ENCODE measurements around the gene CDH4.
A peak's percentile ranks its signal among the peaks of the same experiment; 100 is the strongest.

CDH4 gene

DNA sequence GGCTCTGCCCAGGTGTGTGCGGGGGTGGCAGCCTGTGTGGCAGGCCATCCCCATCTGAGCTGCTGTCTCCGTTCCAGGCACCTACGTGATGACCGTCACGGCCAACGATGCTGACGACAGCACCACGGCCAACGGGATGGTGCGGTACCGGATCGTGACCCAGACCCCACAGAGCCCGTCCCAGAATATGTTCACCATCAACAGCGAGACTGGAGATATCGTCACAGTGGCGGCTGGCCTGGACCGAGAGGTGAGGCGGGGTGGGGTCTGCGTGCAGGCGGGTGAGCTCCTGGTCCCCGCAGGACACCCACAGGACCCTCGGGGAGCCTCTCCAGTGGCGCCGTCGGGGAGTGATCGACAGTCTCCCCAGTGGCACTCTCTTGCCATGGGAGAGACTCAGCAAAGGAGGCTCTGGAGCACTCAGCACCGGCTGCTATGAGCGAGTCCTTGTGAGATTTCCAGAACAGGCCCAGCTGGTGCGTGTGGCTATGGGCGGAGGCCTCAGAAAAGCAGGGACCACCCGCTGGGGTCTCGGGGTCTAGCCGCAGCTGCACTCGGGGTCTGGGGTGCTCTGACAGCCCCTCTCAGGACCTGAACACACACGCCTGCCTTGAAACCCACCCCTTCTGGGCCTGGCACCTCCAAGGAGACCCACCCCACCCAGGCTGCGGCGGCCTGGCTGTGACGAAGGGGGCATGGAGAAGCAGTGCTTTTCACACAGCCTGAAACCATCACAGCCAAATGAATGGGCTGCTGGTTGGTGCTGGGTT is 621.8 kb downstream of the CDH4 start:
- Histone ChIP-seq H3K36me3 (ENCODE audit: control insufficient read depth in 2 of 2, insufficient read depth in 1 of 2, low read length in 2 of 2) (no peaks in the 10 kb centered on the region), H3K4me3 (ENCODE audit: low read depth, low read length) (no peak overlapping the region), H3K4me1 (ENCODE audit: control insufficient read depth, insufficient read depth, low read length) (no peaks in the 10 kb centered on the region), H3K9me3 (ENCODE audit: control insufficient read depth, insufficient read depth, low read depth, low read length) (no peaks in the 10 kb centered on the region), H3K27ac (ENCODE audit: extremely low read depth, low read depth, low read length) (no peak overlapping the region)
- CTCF ChIA-PET, result interaction anchor here (0.7 kb wide), 2 partner anchors 12 to 22 kb away, joined by 3 read pairs; no protein-coding TSS in a partner anchor
- TF ChIP-seq, protein P1, sequence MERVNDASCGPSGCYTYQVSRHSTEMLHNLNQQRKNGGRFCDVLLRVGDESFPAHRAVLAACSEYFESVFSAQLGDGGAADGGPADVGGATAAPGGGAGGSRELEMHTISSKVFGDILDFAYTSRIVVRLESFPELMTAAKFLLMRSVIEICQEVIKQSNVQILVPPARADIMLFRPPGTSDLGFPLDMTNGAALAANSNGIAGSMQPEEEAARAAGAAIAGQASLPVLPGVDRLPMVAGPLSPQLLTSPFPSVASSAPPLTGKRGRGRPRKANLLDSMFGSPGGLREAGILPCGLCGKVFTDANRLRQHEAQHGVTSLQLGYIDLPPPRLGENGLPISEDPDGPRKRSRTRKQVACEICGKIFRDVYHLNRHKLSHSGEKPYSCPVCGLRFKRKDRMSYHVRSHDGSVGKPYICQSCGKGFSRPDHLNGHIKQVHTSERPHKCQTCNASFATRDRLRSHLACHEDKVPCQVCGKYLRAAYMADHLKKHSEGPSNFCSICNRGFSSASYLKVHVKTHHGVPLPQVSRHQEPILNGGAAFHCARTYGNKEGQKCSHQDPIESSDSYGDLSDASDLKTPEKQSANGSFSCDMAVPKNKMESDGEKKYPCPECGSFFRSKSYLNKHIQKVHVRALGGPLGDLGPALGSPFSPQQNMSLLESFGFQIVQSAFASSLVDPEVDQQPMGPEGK (tag by site-specific recombination; IDR thresholded peaks at IDR 0.05), result no peak
- TF ChIP-seq ZNF23 (tag by site-specific recombination; IDR thresholded peaks at IDR 0.05; ENCODE audit: borderline replicate concordance) (no peak), ZNF311 (tag by site-specific recombination; IDR thresholded peaks at IDR 0.05; ENCODE audit: borderline replicate concordance) (no peak), ZBTB20 (tag by site-specific recombination; IDR thresholded peaks at IDR 0.05) (no peak), ZNF510 (tag by site-specific recombination; IDR thresholded peaks at IDR 0.05; ENCODE audit: insufficient replicate concordance) (no peak), YY1 (tag by site-specific recombination; IDR thresholded peaks at IDR 0.05) (no peak), ZNF555 (tag by site-specific recombination; conservative IDR thresholded peaks at IDR 0.05) (no peak), SP7 (tag by site-specific recombination; IDR thresholded peaks at IDR 0.05) (no peak)
- TF ChIP-seq, protein P2, sequence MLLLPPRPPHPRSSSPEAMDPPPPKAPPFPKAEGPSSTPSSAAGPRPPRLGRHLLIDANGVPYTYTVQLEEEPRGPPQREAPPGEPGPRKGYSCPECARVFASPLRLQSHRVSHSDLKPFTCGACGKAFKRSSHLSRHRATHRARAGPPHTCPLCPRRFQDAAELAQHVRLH (tag by site-specific recombination; IDR thresholded peaks at IDR 0.05), result no peak
- TF ChIP-seq, protein P3, sequence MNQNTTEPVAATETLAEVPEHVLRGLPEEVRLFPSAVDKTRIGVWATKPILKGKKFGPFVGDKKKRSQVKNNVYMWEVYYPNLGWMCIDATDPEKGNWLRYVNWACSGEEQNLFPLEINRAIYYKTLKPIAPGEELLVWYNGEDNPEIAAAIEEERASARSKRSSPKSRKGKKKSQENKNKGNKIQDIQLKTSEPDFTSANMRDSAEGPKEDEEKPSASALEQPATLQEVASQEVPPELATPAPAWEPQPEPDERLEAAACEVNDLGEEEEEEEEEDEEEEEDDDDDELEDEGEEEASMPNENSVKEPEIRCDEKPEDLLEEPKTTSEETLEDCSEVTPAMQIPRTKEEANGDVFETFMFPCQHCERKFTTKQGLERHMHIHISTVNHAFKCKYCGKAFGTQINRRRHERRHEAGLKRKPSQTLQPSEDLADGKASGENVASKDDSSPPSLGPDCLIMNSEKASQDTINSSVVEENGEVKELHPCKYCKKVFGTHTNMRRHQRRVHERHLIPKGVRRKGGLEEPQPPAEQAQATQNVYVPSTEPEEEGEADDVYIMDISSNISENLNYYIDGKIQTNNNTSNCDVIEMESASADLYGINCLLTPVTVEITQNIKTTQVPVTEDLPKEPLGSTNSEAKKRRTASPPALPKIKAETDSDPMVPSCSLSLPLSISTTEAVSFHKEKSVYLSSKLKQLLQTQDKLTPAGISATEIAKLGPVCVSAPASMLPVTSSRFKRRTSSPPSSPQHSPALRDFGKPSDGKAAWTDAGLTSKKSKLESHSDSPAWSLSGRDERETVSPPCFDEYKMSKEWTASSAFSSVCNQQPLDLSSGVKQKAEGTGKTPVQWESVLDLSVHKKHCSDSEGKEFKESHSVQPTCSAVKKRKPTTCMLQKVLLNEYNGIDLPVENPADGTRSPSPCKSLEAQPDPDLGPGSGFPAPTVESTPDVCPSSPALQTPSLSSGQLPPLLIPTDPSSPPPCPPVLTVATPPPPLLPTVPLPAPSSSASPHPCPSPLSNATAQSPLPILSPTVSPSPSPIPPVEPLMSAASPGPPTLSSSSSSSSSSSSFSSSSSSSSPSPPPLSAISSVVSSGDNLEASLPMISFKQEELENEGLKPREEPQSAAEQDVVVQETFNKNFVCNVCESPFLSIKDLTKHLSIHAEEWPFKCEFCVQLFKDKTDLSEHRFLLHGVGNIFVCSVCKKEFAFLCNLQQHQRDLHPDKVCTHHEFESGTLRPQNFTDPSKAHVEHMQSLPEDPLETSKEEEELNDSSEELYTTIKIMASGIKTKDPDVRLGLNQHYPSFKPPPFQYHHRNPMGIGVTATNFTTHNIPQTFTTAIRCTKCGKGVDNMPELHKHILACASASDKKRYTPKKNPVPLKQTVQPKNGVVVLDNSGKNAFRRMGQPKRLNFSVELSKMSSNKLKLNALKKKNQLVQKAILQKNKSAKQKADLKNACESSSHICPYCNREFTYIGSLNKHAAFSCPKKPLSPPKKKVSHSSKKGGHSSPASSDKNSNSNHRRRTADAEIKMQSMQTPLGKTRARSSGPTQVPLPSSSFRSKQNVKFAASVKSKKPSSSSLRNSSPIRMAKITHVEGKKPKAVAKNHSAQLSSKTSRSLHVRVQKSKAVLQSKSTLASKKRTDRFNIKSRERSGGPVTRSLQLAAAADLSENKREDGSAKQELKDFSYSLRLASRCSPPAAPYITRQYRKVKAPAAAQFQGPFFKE (tag by site-specific recombination; IDR thresholded peaks at IDR 0.05; ENCODE audit: borderline replicate concordance), result no peak
- TF ChIP-seq, protein P4, sequence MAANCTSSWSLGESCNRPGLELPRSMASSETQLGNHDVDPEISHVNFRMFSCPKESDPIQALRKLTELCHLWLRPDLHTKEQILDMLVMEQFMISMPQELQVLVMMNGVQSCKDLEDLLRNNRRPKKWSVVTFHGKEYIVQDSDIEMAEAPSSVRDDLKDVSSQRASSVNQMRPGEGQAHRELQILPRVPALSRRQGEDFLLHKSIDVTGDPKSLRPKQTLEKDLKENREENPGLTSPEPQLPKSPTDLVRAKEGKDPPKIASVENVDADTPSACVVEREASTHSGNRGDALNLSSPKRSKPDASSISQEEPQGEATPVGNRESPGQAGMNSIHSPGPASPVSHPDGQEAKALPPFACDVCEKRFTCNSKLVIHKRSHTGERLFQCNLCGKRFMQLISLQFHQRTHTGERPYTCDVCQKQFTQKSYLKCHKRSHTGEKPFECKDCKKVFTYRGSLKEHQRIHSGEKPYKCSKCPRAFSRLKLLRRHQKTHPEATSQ (tag by site-specific recombination; IDR thresholded peaks at IDR 0.05), result no peak
- POLR2A ChIA-PET, result no interaction called here

DNA sequence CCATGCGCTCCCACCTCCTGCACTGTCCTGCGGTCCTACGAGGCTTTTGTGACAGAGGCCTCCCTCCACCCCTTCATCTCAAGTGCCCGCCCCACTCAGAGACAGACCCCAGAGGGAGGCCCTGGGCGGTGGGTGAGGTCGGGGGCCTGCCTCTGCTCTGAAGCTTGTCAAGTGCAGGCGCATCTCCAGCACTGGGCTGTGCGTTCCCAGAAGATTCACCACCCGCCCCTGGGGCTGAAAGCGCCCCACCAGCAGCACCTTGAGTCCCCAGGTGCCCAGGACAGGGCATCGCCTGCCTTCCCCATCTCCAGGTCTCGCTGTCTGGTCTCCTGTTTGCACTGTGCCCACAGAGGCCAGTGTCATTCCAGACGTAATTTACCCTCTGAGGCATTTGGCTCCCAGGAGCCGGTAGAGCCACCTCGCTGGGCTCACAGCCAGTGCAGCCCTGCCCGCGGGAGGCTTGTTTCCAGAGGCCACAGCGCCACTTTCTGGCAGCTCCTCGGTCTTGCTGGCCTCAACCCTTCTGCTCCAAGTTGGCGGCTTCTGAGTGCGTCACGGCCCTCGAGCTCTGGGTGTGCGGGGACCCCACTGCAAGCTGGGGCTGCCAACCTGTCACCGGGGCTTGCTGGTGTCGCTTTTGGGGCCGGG is 622.5 kb downstream of the CDH4 start:
- ChIA-PET POLR2A (no interaction called here), CTCF (interaction anchor here (0.6 to 1.5 kb wide), 7 partner anchors 9 to 743 kb away, joined by 3 to 6 read pairs (median 3); no protein-coding TSS in a partner anchor)
- no peaks in the 10 kb centered on the region for H3K4me1 ChIP-seq (ENCODE audit: control insufficient read depth, insufficient read depth, low read length)
- no peaks in the 10 kb centered on the region for H3K36me3 ChIP-seq (ENCODE audit: control insufficient read depth in 2 of 2, insufficient read depth in 1 of 2, low read length in 2 of 2)
- H3K4me3 ChIP-seq (ENCODE audit: low read depth, low read length), result no peak overlapping the region
- H3K27ac ChIP-seq (ENCODE audit: extremely low read depth, low read depth, low read length), result no peak overlapping the region
- no peaks in the 10 kb centered on the region for H3K9me3 ChIP-seq (ENCODE audit: control insufficient read depth, insufficient read depth, low read depth, low read length)
- TF ChIP-seq, protein P5, sequence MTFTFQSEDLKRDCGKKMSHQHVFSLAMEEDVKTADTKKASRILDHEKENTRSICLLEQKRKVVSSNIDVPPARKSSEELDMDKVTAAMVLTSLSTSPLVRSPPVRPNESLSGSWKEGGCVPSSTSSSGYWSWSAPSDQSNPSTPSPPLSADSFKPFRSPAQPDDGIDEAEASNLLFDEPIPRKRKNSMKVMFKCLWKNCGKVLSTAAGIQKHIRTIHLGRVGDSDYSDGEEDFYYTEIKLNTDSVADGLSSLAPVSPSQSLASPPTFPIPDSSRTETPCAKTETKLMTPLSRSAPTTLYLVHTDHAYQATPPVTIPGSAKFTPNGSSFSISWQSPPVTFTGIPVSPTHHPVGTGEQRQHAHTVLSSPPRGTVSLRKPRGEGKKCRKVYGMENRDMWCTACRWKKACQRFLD (tag by site-specific recombination; IDR thresholded peaks at IDR 0.05), result no peak
- TF ChIP-seq ZIC2 (tag by site-specific recombination; IDR thresholded peaks at IDR 0.05) (peak; percentile 34; the same call in 1 of the 2 replicates), ZNF521 (tag by site-specific recombination; IDR thresholded peaks at IDR 0.05) (no peak), GLIS1 (tag by site-specific recombination; IDR thresholded peaks at IDR 0.05) (peak; percentile 42), ZNF223 (tag by site-specific recombination; IDR thresholded peaks at IDR 0.05) (no peak)
- TF ChIP-seq, protein P6, sequence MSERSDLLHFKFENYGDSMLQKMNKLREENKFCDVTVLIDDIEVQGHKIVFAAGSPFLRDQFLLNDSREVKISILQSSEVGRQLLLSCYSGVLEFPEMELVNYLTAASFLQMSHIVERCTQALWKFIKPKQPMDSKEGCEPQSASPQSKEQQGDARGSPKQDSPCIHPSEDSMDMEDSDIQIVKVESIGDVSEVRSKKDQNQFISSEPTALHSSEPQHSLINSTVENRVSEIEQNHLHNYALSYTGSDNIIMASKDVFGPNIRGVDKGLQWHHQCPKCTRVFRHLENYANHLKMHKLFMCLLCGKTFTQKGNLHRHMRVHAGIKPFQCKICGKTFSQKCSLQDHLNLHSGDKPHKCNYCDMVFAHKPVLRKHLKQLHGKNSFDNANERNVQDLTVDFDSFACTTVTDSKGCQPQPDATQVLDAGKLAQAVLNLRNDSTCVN (tag by site-specific recombination; optimal IDR thresholded peaks at IDR 0.05), result no peak
- TF ChIP-seq, protein P7, sequence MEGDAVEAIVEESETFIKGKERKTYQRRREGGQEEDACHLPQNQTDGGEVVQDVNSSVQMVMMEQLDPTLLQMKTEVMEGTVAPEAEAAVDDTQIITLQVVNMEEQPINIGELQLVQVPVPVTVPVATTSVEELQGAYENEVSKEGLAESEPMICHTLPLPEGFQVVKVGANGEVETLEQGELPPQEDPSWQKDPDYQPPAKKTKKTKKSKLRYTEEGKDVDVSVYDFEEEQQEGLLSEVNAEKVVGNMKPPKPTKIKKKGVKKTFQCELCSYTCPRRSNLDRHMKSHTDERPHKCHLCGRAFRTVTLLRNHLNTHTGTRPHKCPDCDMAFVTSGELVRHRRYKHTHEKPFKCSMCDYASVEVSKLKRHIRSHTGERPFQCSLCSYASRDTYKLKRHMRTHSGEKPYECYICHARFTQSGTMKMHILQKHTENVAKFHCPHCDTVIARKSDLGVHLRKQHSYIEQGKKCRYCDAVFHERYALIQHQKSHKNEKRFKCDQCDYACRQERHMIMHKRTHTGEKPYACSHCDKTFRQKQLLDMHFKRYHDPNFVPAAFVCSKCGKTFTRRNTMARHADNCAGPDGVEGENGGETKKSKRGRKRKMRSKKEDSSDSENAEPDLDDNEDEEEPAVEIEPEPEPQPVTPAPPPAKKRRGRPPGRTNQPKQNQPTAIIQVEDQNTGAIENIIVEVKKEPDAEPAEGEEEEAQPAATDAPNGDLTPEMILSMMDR (tag by site-specific recombination; IDR thresholded peaks at IDR 0.05), result peak; percentile 53; the same call in 1 of the 2 replicates
